CD4-positive, alpha-beta T cell treated with Interleukin-4 for 4 hours (primary cell): Measurements from ENCODE around the gene ABHD4.
"Not testable (repeated sequence)": the region's sequence is repeated elsewhere in the genome, so short reads cannot be mapped to it uniquely, and the experiment has no call there.

Source experiments
- DNase-seq: peaks from one replicate; pipeline ENCODE4 v3.0.0-alpha.2; 2020

Gene ABHD4

DNA sequence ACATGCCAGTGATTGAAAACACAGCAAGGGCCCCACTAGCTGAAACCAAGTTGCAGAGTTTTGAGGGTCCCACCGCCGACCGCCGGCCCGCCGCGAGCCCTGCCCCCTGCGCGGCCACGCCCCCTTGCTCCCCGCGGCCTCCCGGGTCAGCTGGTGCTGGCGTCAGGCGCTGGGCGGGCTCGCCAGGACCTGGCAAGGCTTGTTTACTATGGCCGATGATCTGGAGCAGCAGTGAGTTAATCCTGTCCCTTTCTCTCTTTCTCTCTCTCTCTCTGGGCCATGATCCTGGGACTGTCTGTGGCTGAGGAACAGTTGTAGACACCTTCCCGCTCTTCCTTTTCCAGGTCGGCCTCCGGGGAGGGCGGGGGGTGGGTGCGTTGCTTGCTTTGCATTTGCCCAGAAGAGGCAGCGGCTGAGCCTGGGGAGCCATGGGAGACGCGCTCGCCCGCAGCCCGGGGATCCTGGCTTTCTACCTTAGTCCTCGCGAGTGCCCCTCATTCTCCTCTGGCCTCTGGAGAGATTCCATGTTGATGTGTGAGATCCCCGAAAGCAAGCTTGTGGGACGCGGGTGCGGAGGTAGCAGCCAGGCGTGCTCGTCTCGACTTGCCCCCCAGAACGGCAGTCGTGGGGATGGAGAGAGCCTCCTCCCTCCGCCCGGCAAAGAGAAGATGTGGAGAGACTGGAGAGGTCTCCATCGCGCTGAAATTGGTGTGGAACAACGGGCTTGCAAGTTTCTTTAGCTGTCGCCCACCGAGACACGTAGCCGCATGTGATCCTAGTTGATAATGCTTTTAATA, at the start of gene ABHD4:
Gene ABHD4, plus strand, starts transcription at position 202 of the 797 bp plus-strand sequence. Its CDS starts 7 bp downstream, at position 209.
- DNase-seq = peak; percentile 49

- DNase-seq = no peak
These were observed 48.7 kb upstream of the ABHD4 start for GRCh38 chr14:22549324-22549962.

GRCh38 chr14:22549981-22550673, 48.0 kb upstream of the ABHD4 start:
- DNase-seq = peak; percentile 93

- no peak for DNase-seq
These were observed 46.5 kb upstream of the ABHD4 start for GRCh38 chr14:22551605-22551997.

DNA sequence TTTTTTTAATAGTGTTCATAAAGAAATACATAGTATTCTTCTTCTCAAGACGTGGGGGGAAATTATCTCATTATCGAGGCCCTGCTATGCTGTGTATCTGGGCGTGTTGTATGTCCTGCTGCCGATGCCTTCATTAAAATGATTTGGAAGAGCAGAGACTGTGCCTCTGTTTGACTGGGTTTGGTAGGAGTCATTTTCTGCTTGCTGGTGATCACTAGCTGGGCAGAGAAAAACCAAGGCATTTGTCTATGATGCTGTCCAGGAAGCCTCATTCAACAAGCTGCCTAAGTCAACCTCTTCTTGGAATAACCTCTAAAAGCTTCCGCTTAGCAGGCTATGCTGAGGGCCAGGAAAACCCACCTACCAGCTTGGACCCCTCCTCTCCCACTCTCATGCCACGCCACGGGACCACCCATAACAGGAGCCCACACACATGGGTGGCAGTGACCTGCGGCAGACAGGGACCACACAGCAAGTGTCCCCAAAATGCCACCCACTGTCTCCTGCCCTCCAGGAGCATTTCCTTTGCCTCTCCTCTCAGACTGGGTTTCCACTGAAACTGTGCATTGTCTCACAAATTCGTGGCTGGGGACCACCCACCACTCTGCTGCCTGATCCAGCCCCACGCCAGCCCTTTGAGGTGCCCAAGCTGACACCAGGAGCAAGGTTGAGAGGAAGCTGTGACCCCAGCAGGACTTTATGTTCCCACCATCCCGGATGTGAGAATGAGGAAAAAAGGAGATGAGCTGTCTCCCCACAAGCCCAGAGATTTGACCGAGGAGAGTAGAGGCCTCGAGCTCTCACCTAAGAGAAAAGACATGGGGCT, 45.9 kb upstream of the ABHD4 start:
- no peak for DNase-seq

DNA sequence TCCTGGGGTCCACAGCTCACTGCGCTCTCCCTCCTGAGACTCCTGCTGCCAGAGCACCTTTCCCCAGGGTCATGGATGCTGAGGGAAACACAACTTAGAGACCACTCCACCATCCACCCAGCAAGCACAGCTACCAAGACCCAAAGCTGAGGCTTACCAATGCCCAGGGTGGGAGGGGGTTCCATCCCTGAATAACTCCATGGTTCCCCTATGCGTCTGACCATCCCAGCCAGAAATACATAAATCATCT, 45.3 kb upstream of the ABHD4 start:
- DNase-seq = no peak

DNA sequence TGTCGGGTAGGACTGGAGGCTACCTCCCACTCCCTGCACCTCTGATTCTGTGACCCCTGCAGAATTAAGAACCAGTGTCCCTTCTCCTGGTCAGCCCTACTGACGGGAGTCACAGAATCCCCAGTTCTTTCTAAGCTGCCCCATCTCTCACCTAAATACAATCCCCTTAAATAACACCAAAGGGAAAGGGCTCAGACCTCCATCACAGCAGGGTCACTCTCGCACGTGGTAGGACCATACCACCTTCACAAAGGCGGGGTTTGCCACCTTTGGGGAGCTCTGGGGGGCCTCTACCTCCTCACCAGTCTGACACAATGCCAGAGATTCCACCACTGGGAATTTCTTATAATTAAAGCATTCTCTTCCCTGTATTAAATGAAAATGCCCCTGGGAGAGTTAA, 44.7 kb upstream of the ABHD4 start:
- DNase-seq = no peak

GRCh38 chr14:22553861-22554497, 44.1 kb upstream of the ABHD4 start:
- DNase-seq = not testable (repeated sequence)

DNA sequence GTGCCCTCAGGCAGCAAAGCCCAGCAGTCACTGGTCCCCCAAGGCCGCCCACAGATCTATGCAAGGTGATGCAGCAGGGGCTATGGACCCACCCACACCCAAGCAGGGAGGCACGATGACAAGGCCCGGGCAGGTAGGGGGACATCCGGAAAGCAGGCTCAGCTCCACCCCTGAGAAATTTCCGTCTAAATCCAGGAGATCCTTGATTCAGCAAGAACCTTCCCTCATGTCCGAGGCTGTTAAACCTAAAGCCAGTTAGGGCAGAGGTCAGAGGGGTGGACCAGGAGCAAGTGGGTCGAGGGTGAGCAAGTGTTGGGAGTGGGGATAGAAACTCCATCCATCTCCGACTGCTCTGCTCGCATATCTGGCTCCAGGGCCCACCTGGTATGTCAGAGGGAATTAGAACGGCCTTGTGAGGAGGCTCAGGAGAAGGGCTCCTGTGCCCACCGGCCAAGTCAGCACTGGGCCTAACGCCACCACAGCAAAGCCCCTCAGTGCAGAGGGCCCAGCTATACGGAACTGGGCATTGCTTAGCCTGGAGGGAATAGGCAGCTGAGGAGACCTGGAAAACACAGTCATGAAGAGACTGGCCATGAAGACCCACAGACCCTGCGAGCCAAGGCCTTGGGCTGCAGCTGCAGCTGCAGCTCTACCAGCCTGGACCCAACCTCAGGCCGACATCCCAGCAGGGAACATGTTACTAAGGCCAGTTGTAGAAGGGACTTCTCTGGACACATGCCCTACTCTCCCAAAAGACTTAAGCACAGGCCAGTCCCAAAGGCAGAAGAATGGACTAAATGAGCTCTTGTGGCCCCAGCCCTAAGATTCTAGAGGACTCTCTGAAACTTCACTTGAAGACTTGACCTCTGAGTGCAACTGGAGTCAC, 43.4 kb upstream of the ABHD4 start:
- no peak for DNase-seq

DNA sequence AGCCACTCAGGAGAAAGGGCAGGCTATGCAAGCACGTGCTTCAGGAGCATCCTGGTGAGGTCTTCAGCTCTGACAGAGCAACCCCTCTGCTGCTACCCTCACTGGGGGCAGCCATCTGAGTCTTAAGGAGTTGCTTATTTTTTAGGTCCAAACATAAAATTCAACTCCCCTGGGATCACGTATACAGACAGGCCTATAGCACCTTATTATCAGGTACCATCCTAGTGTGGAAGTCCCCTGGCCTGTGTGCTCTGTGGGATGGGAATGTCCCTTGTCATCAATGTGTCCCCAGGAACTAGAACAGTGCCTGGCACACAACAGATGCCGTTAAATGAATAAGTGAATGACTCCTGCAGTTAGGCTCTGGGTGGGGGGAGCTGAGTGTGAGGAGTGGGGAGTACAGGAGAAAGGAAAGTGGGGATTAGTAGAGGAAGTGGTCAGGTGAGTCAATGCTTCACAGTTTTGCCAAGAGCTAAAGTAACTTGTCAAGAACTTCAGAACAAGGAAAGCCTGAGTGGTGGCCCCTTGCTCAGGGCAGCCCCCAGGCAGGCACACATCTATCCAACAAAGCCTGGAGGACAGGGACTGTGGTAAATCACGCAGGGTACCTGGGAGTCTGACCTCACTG, 42.6 kb upstream of the ABHD4 start:
- peak; percentile 84 for DNase-seq

GRCh38 chr14:22556021-22556989, 41.8 kb upstream of the ABHD4 start:
- DNase-seq = peak; percentile 100

GRCh38 chr14:22556990-22557623, 41.0 kb upstream of the ABHD4 start:
- DNase-seq = peak; percentile 84

DNA sequence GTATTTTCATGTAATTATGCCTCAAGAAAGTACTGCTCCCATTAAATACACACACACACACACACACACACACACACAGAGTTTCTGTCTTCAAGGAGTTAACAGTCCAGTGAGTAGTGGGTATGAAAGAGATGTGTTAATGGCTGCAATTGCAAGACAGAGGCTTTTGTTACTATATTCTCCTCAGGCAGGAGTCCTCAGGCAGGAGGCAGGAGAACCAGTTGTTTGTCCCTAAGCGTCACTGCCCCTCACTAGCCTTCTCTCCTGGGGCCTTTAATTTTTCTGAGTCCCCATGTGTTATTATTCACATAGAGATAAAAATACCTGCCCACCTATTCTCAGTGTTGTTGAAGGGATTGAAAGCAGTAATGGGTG, 40.3 kb upstream of the ABHD4 start:
- no peak for DNase-seq

DNA sequence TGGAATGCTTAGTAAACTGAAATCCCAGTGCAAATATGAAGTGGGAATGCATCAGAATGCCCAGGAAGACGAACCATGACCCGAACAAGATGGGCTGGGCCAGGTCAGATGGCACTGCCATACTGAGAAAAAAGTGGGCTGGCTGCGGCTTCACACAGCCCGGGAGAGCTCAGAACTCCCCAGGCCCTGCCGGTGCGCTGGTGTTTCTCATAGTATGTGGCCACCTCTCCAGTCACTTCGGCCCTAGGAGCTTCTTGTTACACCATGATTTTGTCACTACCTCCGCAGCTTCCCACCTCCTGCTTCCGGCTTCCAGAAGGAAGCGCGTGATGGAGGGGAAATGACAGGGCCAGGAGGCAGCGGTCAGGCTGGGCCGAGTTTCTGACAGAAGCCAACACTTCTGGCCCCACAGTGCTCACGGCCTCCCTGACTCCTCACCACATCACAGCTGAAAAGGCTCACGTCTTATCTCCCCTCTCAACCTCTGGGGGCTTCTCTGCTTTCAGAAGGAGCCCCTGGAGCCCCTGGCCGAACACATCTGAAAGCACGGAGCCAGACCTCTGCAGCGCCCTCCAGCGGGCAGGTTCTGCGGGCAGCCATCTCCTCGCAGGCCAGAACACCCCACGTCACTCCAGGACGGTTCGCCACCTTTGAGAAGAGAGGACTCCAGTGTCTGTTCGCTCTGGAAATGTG, 39.7 kb upstream of the ABHD4 start:
- DNase-seq = peak; percentile 64

GRCh38 chr14:22559041-22559440, 39.1 kb upstream of the ABHD4 start:
- no peak for DNase-seq

GRCh38 chr14:22560662-22561365, 37.3 kb upstream of the ABHD4 start:
- no peak for DNase-seq

GRCh38 chr14:22561366-22561660, 36.8 kb upstream of the ABHD4 start:
- no peak for DNase-seq
